MM.1S (cell line): ENCODE measurements around the gene CKS2.

Source experiments
- DNase-seq: peaks from one replicate; pipeline ENCODE4 v3.0.0-alpha.2; 2015
- H2AFZ ChIP-seq: fragments of 300-600 bp; sonication (generic); 2 replicates; pipeline ENCODE4 v1.6.0; 2016; ENCODE audit warnings: antibody characterized with exemption, low read length
- H3F3A ChIP-seq: fragments of 300-600 bp; sonication (generic); 2 replicates; pipeline ENCODE4 v1.6.1; 2016; ENCODE audit warnings: mild to moderate bottlenecking, antibody characterized with exemption, low read length, moderate library complexity, mixed read lengths; ENCODE audit not compliant: insufficient read depth
- H3K27ac ChIP-seq: fragments of 300-600 bp; sonication (generic); 2 replicates; pipeline ENCODE4 v1.5.1; 2016; ENCODE audit warnings: mild to moderate bottlenecking, low read length
- H3K27me3 ChIP-seq: fragments of 300-600 bp; sonication (generic); replicated peaks from 2 replicates; pipeline ENCODE4 v1.6.0; 2016; ENCODE audit warnings: low read length; ENCODE audit not compliant: insufficient read depth
- H3K36me3 ChIP-seq: fragments of 300-600 bp; sonication (generic); replicated peaks from 2 replicates; pipeline ENCODE4 v1.6.1; 2016; ENCODE audit warnings: mild to moderate bottlenecking, low read length, mixed read lengths; ENCODE audit not compliant: insufficient read depth
- H3K4me1 ChIP-seq: fragments of 300-600 bp; sonication (generic); 2 replicates; pipeline ENCODE4 v1.6.1; 2016; ENCODE audit warnings: low read length, mixed read lengths
- H3K4me2 ChIP-seq: fragments of 300-600 bp; sonication (generic); 2 replicates; pipeline ENCODE4 v1.6.0; 2016; ENCODE audit warnings: low read depth, low read length
- H3K4me3 ChIP-seq: fragments of 300-600 bp; sonication (generic); 2 replicates; pipeline ENCODE4 v1.5.1; 2016; ENCODE audit warnings: low read length, mixed read lengths
- H3K79me2 ChIP-seq: fragments of 300-600 bp; sonication (generic); 2 replicates; pipeline ENCODE4 v1.6.1; 2016; ENCODE audit warnings: mixed run types, low read length, mixed read lengths
- H3K9ac ChIP-seq: fragments of 300-600 bp; sonication (generic); 2 replicates; pipeline ENCODE4 v1.6.1; 2016; ENCODE audit warnings: low read length, mixed read lengths
- H3K9me2 ChIP-seq: fragments of 300-600 bp; sonication (generic); replicated peaks from 2 replicates; pipeline ENCODE4 v1.6.1; 2016; ENCODE audit warnings: mild to moderate bottlenecking, low read length, mixed read lengths; ENCODE audit not compliant: insufficient read depth
- H3K9me3 ChIP-seq: fragments of 300-600 bp; sonication (generic); replicated peaks from 2 replicates; pipeline ENCODE4 v1.6.1; 2016; ENCODE audit warnings: mild to moderate bottlenecking, low read length, mixed read lengths; ENCODE audit not compliant: insufficient read depth
- H4K20me1 ChIP-seq: fragments of 300-600 bp; sonication (generic); 2 replicates; pipeline ENCODE4 v1.6.1; 2016; ENCODE audit warnings: mild to moderate bottlenecking, low read length, moderate library complexity, mixed read lengths; ENCODE audit not compliant: insufficient read depth
- CTCF ChIP-seq: fragments of 300-600 bp; sonication (generic); IDR thresholded peaks from 2 replicates; pipeline ENCODE4 v1.5.1; 2016; ENCODE audit warnings: antibody characterized with exemption, low read length, mixed read lengths
- EZH2 ChIP-seq: fragments of 300-600 bp; sonication (generic); optimal IDR thresholded peaks from 2 replicates; pipeline ENCODE3; 2017; ENCODE audit warnings: low read depth, mild to moderate bottlenecking, antibody characterized with exemption, low read length, mixed read lengths
- EZH2phosphoT487 ChIP-seq: fragments of 300-600 bp; sonication (generic); IDR thresholded peaks from 2 replicates; pipeline ENCODE4 v1.6.1; 2018; ENCODE audit warnings: antibody characterized with exemption, low read length

CKS2 gene

GRCh38 chr9:89304020-89304833 is 6.8 kb upstream of the CKS2 start:
- no peaks in the 10 kb centered on the region for H3K27me3 ChIP-seq
- H2AFZ ChIP-seq, result no peak overlapping the region
- H4K20me1 ChIP-seq, result no peaks in the 10 kb centered on the region
- H3K9ac ChIP-seq, result no peak overlapping the region
- H3K4me3 ChIP-seq, result no peak overlapping the region
- H3K9me3 ChIP-seq, result no peaks in the 10 kb centered on the region
- peaks cover 18% of the 10 kb centered on the region for H3K4me1 ChIP-seq
- TF ChIP-seq CTCF, result no peak
- no peak for TF ChIP-seq EZH2phosphoT487
- no peak for TF ChIP-seq EZH2
- H3K9me2 ChIP-seq, result no peaks in the 10 kb centered on the region
- no peak for DNase-seq
- H3F3A ChIP-seq, result no peaks in the 10 kb centered on the region
- no peaks in the 10 kb centered on the region for H3K36me3 ChIP-seq
- H3K4me2 ChIP-seq, result no peak overlapping the region
- H3K79me2 ChIP-seq, result no peaks in the 10 kb centered on the region
- no peak overlapping the region for H3K27ac ChIP-seq

- DNase-seq, result no peak
- H3K9me2 ChIP-seq, result no peaks in the 10 kb centered on the region
- TF ChIP-seq CTCF (no peak), EZH2phosphoT487 (no peak), EZH2 (no peak)
- peaks cover 18% of the 10 kb centered on the region for H3K4me1 ChIP-seq
- no peak overlapping the region for H3K4me2 ChIP-seq
- no peak overlapping the region for H2AFZ ChIP-seq
- H3K4me3 ChIP-seq, result no peak overlapping the region
- H3K79me2 ChIP-seq, result 0 out of 2 replicates have a peak, but pooled peaks cover 3% of the 10 kb centered on the region
- H3F3A ChIP-seq, result no peaks in the 10 kb centered on the region
- no peaks in the 10 kb centered on the region for H4K20me1 ChIP-seq
- no peak overlapping the region for H3K9ac ChIP-seq
- no peaks in the 10 kb centered on the region for H3K36me3 ChIP-seq
- H3K27me3 ChIP-seq, result no peaks in the 10 kb centered on the region
- H3K9me3 ChIP-seq, result no peaks in the 10 kb centered on the region
- no peak overlapping the region for H3K27ac ChIP-seq
Measured at GRCh38 chr9:89304834-89305188, 6.2 kb upstream of the CKS2 start.

- Histone ChIP-seq H3K9me2 (no peaks in the 10 kb centered on the region), H3F3A (no peaks in the 10 kb centered on the region; the same call in 1 of the 2 replicates), H3K79me2 (peaks cover 8% of the 10 kb centered on the region), H3K27ac (no peak overlapping the region), H3K9ac (no peak overlapping the region), H3K4me1 (peaks cover 18% of the 10 kb centered on the region), H4K20me1 (no peaks in the 10 kb centered on the region), H3K27me3 (no peaks in the 10 kb centered on the region), H2AFZ (no peak overlapping the region), H3K9me3 (no peaks in the 10 kb centered on the region), H3K36me3 (no peaks in the 10 kb centered on the region), H3K4me3 (no peak overlapping the region), H3K4me2 (no peak overlapping the region)
- no peak for DNase-seq
- no peak for TF ChIP-seq CTCF
- no peak for TF ChIP-seq EZH2phosphoT487
- no peak for TF ChIP-seq EZH2
Measured at GRCh38 chr9:89305868-89306267, 5.1 kb upstream of the CKS2 start.
